Activated naive CD8-positive, alpha-beta T cell treated with anti-CD3 and anti-CD28 coated beads, Interleukin-2, amount 50 U/mL, for 16 hours (primary cell): ENCODE data around the gene SETD3.
"Not testable (repeated sequence)": the region's sequence is repeated elsewhere in the genome, so short reads cannot be mapped to it uniquely, and the experiment has no call there.

Experiments used
- DNase-seq: peaks from one replicate; pipeline ENCODE4 v3.0.0-alpha.2; 2020; ENCODE audit warnings: low read depth, low spot score

Gene SETD3

GRCh38 chr14:99361596-99362215 lies 119.0 kb downstream of the SETD3 start:
- no peak for DNase-seq

- DNase-seq: no peak
Measured at GRCh38 chr14:99360774-99361595, 119.7 kb downstream of the SETD3 start.

GRCh38 chr14:99359906-99360305 lies 120.8 kb downstream of the SETD3 start:
- no peak for DNase-seq

GRCh38 chr14:99357916-99358390 lies 122.7 kb downstream of the SETD3 start:
- no peak for DNase-seq

- DNase-seq: no peak
Measured at GRCh38 chr14:99357151-99357915, 123.3 kb downstream of the SETD3 start.

GRCh38 chr14:99356031-99356608 lies 124.5 kb downstream of the SETD3 start:
- DNase-seq: no peak

- no peak for DNase-seq
Measured at GRCh38 chr14:99354166-99354875, 126.3 kb downstream of the SETD3 start.

- DNase-seq: no peak
Measured at GRCh38 chr14:99352688-99353280, 127.9 kb downstream of the SETD3 start.

GRCh38 chr14:99351166-99352007 lies 129.3 kb downstream of the SETD3 start:
- no peak for DNase-seq

GRCh38 chr14:99350751-99351150 lies 129.9 kb downstream of the SETD3 start:
- DNase-seq: no peak

- DNase-seq: no peak
Measured at GRCh38 chr14:99349721-99350495, 130.8 kb downstream of the SETD3 start.

- no peak for DNase-seq
Measured at GRCh38 chr14:99348816-99349614, 131.6 kb downstream of the SETD3 start.

- DNase-seq: not testable (repeated sequence)
Measured at GRCh38 chr14:99348231-99348630, 132.4 kb downstream of the SETD3 start.
